ENCODE measurements around the gene NDUFV1. TPM values are rescaled to one million over a fixed set of nuclear protein-coding genes. Genes with fewer than 3 reads are reported as not detected.

NDUFV1 gene
- polyA plus RNA-seq, 3 donors, result 122 to 177 (median 125) TPM

Other genes with a start within 250 kb of the NDUFV1 start
- gene CLCF1, start 233.3 kb upstream of the NDUFV1 start, polyA plus RNA-seq, result 10 to 100 TPM in 1 of 3 donors, 1 to 10 TPM in 2; 2.7 to 17.4 (median 9.9) TPM
- 10 to 100 TPM in 2 of 3 donors, 1 to 10 TPM in 1; 9.8 to 15.3 (median 10.2) TPM for gene RAD9A, start 214.9 kb upstream of the NDUFV1 start, polyA plus RNA-seq
- 10 to 100 TPM; 82.3 to 97.8 (median 93.6) TPM for gene PPP1CA, start 205.1 kb upstream of the NDUFV1 start, polyA plus RNA-seq
- gene TBC1D10C, start 202.9 kb upstream of the NDUFV1 start, polyA plus RNA-seq, result 1 to 10 TPM; 2.2 to 6.6 (median 2.4) TPM
- 1 to 10 TPM in 2 of 3 donors, under 1 TPM in 1; 0.32 to 2.6 (median 2.1) TPM for gene CARNS1, start 191.3 kb upstream of the NDUFV1 start, polyA plus RNA-seq
- 10 to 100 TPM; 32.7 to 39.5 (median 35.4) TPM for gene RPS6KB2, start 178.4 kb upstream of the NDUFV1 start, polyA plus RNA-seq
- gene PTPRCAP, start 169.3 kb upstream of the NDUFV1 start, polyA plus RNA-seq, result 1 to 10 TPM; 2.9 to 8.0 (median 4.1) TPM
- 10 to 100 TPM; 60.3 to 79.0 (median 63.4) TPM for gene CORO1B, start 163.5 kb upstream of the NDUFV1 start, polyA plus RNA-seq
- not detected for gene GPR152, start 154.2 kb upstream of the NDUFV1 start, polyA plus RNA-seq
- gene CABP4, start 151.6 kb upstream of the NDUFV1 start, polyA plus RNA-seq, result 1 to 10 TPM in 2 of 3 donors, under 1 TPM in 1; 0.28 to 8.4 (median 1.5) TPM
- 100 to 1,000 TPM in 2 of 3 donors, 10 to 100 TPM in 1; 42.6 to 117 (median 104) TPM for gene TMEM134, start 137.7 kb upstream of the NDUFV1 start, polyA plus RNA-seq
- 10 to 100 TPM; 52.0 to 93.9 (median 58.1) TPM for gene AIP, start 123.9 kb upstream of the NDUFV1 start, polyA plus RNA-seq
- gene PITPNM1, start 101.6 kb upstream of the NDUFV1 start, polyA plus RNA-seq, result 10 to 100 TPM; 11.5 to 22.8 (median 11.7) TPM
- 10 to 100 TPM; 64.4 to 78.2 (median 64.5) TPM for gene CDK2AP2, start 98.8 kb upstream of the NDUFV1 start, polyA plus RNA-seq
- not detected for gene CABP2, start 83.5 kb upstream of the NDUFV1 start, polyA plus RNA-seq
- 100 to 1,000 TPM; 324 to 594 (median 489) TPM for gene GSTP1, start 23.1 kb upstream of the NDUFV1 start, polyA plus RNA-seq
- gene NUDT8, start 23.0 kb downstream of the NDUFV1 start, polyA plus RNA-seq, result 10 to 100 TPM in 2 of 3 donors, 1 to 10 TPM in 1; 9.8 to 37.1 (median 11.0) TPM
- gene TBX10, start 32.8 kb downstream of the NDUFV1 start, polyA plus RNA-seq, result under 1 TPM in 2 of 3 donors, not detected in 1; 0.08 to 0.09 TPM
- gene ACY3, start 43.8 kb downstream of the NDUFV1 start, polyA plus RNA-seq, result 1 to 10 TPM in 1 of 3 donors, under 1 TPM in 1, not detected in 1; 0.54 to 4.8 TPM
- under 1 TPM in 2 of 3 donors, not detected in 1; 0.07 to 0.16 TPM for gene ALDH3B2, start 67.7 kb downstream of the NDUFV1 start, polyA plus RNA-seq